ENCODE measurements around the gene SMIM45.

Gene SMIM45

DNA sequence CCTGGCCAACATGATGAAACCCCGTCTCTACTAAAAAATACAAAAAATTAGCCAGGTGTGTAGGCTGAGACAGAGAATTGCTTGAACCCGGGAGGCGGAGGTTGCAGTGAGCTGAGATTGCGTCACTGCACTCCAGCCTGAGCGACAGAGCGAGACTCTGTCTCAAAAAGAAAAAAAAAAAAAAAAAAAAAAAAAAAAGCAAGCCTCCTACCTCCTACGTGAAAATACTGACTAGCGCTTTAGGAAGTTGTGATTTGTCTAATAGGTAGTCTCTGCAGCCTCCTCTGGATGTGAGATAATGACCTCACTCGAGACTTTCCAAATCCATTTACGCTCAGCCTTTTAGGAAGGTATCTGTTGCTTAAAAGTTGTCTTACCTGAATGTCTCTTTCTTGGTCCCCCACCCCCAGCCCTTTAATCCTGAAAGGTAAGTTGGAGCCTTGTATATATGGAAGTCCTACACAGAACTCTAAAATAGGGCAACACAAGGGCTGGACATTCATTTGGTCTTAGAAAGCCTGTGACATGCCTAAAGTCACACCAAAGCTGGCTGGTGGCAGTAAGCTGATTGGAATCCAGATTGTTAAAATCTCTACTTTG is 22.8 kb downstream of the SMIM45 start:
- no peak for DNase-seq

- DNase-seq = no peak
Observed at GRCh38 chr22:41975299-41976069, 23.5 kb downstream of the SMIM45 start.

GRCh38 chr22:41976070-41976901 is 24.3 kb downstream of the SMIM45 start:
- DNase-seq = no peak

GRCh38 chr22:41976961-41977566 is 25.1 kb downstream of the SMIM45 start:
- DNase-seq = no peak

DNA sequence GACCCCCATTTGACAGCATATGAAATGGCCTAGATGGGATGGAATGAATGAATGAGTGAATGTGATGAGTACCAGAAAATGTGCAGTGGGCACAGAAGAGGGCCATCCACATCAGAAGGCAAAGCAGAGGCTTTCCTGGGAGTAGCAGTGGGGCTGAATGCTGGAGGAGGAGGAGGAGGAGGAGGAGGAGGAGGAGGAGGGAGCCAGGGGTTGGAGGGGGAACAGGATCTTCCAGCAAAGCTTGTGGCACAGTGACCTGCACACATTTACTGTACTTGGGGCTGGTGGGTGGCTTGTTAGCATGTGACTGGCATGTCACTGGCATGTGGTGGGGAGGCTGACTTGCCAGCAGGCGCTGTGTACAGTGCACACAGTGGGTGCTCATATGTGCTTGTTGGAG is 26.8 kb downstream of the SMIM45 start:
- DNase-seq = no peak

- DNase-seq = no peak
Observed at GRCh38 chr22:41979423-41980250, 27.7 kb downstream of the SMIM45 start.

DNA sequence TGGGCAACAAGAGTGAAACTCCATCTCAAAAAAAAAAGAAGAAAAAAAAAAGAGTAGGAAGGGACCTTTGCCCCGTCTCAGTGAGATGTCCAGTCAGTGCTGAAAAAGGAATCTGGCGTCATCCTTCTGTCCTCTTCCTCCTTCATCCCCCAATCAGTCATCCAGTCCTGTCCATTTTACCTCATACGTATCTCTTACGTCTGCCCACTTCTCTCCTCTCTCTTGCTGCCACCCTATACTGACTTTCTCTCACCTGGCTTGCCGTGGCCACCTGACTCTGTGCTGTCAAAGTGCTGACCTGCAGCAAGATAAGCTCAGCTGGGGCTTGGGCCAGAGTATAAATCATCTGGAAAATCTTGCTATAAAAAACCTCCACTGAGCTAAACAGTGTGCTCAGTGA is 30.9 kb downstream of the SMIM45 start:
- no peak for DNase-seq

DNA sequence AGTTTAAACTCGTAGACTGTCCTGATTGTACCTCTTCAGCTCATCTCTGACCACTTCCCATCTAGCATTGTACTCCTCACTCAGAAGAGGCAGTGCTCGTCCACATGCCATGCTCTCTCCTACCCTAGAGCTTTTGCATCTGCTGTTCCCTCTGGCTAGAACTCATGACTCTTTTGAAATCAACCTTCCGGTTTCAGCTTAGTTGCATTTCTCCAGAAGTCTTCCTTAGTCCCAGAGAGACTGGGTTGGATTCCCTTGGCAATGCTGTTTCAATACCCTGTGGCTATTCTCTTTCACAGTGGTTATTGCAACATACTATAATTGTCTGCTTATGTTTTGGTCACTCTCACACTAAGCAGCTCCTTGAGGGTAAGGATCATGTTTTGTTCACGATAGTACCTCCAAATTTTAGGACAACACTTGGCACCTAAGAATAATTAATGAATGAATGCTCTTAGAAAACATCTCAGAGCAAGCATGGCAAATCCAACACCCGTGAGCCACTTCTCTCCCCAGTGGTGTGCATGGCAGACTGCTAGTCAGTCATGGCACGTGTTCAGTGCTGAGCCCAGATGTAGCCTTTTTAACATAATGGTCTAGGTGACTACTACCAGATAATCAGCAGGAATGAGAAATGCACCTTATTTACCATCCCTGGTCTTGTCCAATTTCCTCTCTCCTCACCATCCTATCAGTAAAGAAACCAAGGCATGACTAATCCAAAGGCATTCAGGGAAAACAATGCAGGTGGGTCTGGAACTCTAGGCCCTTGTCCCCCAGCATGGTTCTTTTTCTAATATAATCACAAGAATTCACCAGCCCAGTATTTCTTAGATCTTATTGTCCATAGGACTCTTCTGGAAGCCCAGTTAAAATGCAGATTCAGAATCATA is 31.8 kb downstream of the SMIM45 start:
- no peak for DNase-seq

DNA sequence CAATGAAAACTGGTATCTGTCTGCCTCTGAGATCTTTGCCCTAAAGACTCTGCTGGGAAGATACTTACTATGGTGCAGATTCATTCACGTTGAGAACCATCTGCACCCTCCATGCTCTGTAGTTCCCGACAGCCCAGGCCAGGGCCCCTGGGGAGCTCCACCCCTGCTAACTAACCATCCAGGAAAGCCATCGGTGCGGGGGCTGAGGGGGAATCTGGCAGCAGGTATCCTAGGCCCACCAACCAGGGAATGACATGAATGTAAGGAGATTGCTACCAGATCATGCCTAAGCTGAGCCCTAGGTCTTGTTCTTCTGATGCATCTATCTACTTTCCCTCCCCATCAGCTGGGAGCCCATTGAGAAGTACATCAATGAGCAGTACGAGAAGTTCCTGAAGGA is 35.3 kb downstream of the SMIM45 start:
- no peak for DNase-seq

GRCh38 chr22:41989246-41989645 is 37.3 kb downstream of the SMIM45 start:
- no peak for DNase-seq

DNA sequence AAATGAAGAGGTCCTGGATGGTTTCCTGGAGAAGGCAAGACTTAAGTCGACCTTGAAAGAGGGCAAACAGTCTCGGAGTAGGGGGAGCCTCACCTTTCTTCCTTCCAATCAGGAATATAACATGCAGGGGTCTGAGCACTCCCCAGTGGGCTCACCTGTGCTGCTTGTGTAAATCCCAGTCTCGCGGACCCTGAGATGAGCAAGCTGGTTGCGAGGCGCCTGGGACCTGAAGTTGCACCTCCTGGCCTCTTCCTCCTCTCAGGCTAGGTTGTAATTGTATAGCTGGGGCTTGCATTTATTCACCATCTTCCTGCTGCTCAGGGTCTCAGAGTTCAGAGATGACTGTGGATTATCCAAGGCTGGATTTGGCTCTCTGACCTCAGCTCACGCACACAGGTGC is 39.2 kb downstream of the SMIM45 start:
- DNase-seq = no peak

- no peak for DNase-seq
Observed at GRCh38 chr22:41992496-41992895, 40.5 kb downstream of the SMIM45 start.

DNA sequence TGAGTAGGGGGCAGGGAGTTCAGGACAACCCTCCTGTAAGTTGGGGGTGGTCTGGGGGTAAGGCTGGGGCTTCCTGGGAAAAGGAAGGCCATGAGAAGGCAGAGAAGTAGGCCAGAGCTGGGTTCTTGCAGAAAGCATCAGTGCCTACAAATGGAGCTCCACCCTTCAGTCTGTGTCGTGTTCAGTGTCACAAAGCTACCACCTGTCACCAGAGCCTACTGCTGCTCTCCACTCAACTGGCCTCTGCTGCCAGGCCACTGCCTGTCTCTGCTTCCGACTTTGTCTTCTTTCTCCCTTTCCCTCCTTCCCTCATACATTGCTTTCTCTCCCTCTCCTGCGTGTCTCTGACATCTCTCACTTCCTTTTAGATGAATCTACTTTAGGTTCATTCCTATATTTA is 43.3 kb downstream of the SMIM45 start:
- no peak for DNase-seq

DNA sequence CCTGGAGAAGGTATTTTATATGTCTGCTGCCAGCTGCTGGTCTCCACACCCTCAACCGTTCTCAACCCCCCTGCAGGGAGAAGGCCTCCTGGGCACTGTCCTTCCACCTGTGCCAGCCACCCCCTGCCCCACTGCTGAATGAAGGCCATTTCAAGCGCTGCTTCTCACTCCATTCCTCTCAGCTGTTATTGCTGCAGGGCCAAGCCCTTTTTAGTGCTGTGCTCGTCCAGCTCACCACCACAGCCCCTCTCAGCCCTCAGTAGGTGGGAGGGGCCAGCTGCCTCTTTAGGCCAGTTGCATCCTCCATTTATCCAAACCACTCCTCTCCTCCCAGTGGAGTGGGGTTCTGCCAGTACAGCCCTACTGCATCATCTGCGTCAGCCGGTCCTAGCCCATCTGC is 44.9 kb downstream of the SMIM45 start:
- no peak for DNase-seq

GRCh38 chr22:41998361-41999261 is 46.7 kb downstream of the SMIM45 start, which contains the start of gene WBP2NL:
WBP2NL (plus strand) TSS chr22:41998788; CDS start chr22:41998819, 31 bp downstream.
- peak; percentile 51 for DNase-seq

DNA sequence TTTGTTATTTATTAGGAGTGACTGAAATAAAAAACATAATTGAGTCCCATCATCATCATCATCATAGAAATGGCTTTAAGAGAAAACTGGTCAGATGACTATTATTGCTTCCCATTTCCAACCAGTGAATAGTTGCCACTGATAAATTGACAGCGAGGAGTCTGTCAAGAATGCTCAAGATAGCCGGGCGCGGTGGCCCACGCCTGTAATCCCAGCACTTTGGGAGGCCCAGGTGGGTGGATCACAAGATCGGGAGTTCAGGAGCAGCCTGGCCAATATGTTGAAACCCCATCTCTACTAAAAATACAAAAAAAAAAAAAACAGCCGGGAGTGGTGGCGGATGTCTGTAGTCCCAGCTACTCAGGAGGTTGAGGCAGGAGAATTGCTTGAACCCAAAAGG is 48.5 kb downstream of the SMIM45 start:
- no peak for DNase-seq

GRCh38 chr22:42001121-42001520 is 49.2 kb downstream of the SMIM45 start:
- no peak for DNase-seq

GRCh38 chr22:42001706-42002105 is 49.8 kb downstream of the SMIM45 start:
- DNase-seq = no peak

GRCh38 chr22:42007922-42008321 is 56.0 kb downstream of the SMIM45 start:
- DNase-seq = no peak

All from SHP77 treated with DMSO at 0.1 percent for 48 hours (cell line).